DOHH2 (cell line): ENCODE results near the gene ITGA11.
A peak's percentile ranks its signal among the peaks of the same experiment; 100 is the strongest.

ENCODE experiments used
- H3F3A ChIP-seq: fragments of 200-600 bp; sonication (generic), shearing (Covaris generic); 2 replicates; pipeline ENCODE4 v1.6.0; 2016; ENCODE audit warnings: antibody characterized with exemption, mild to moderate bottlenecking; ENCODE audit not compliant: control insufficient read depth, insufficient read depth
- H3K27ac ChIP-seq: fragments of 200-600 bp; sonication (generic); 2 replicates; pipeline ENCODE4 v1.5.1; 2014; ENCODE audit warnings: low read depth, mild to moderate bottlenecking, low read length, moderate library complexity
- H3K27me3 ChIP-seq: fragments of 200-600 bp; sonication (generic); 2 replicates; pipeline ENCODE4 v1.6.1; 2014; ENCODE audit warnings: mild to moderate bottlenecking, low read length, mixed read lengths; ENCODE audit not compliant: control insufficient read depth
- H3K36me3 ChIP-seq: fragments of 200-600 bp; sonication (generic); 2 replicates; pipeline ENCODE4 v1.6.1; 2014; ENCODE audit warnings: mild to moderate bottlenecking, low read length, moderate library complexity, mixed read lengths; ENCODE audit not compliant: control insufficient read depth
- H3K4me1 ChIP-seq: fragments of 200-600 bp; sonication (generic); 2 replicates; pipeline ENCODE4 v1.6.1; 2014; ENCODE audit warnings: mild to moderate bottlenecking, low read length, mixed read lengths; ENCODE audit not compliant: control insufficient read depth
- H3K4me2 ChIP-seq: fragments of 200-600 bp; sonication (generic); 2 replicates; pipeline ENCODE4 v1.6.0; 2014; ENCODE audit warnings: mild to moderate bottlenecking, low read length, moderate library complexity
- H3K4me3 ChIP-seq: fragments of 200-600 bp; sonication (generic); 2 replicates; pipeline ENCODE4 v1.5.1; 2014; ENCODE audit warnings: mild to moderate bottlenecking, low read length, mixed read lengths
- H3K79me2 ChIP-seq: fragments of 200-600 bp; sonication (generic); 2 replicates; pipeline ENCODE4 v1.6.1; 2014; ENCODE audit warnings: mild to moderate bottlenecking, low read length, mixed read lengths; ENCODE audit not compliant: control insufficient read depth
- H3K9me2 ChIP-seq: fragments of 200-600 bp; sonication (generic); replicated peaks from 2 replicates; pipeline ENCODE4 v1.6.1; 2014; ENCODE audit warnings: mild to moderate bottlenecking, low read length, mixed read lengths; ENCODE audit not compliant: control insufficient read depth
- H3K9me3 ChIP-seq: fragments of 200-600 bp; sonication (generic); 2 replicates; pipeline ENCODE4 v1.6.1; 2014; ENCODE audit warnings: antibody characterized with exemption, low read length, mixed read lengths; ENCODE audit not compliant: control insufficient read depth, insufficient read depth
- H4K20me1 ChIP-seq: fragments of 200-600 bp; sonication (generic); 2 replicates; pipeline ENCODE4 v1.6.0; 2014; ENCODE audit warnings: low read depth, mild to moderate bottlenecking, antibody characterized with exemption, low read length, moderate library complexity; ENCODE audit not compliant: control insufficient read depth, insufficient read depth
- CTCF ChIP-seq: fragments of 200-600 bp; sonication (generic); IDR thresholded peaks from one replicate; pipeline ENCODE4 v1.5.1; 2014; ENCODE audit warnings: antibody characterized with exemption, mild to moderate bottlenecking, low read depth, low read length; ENCODE audit not compliant: poor library complexity, severe bottlenecking
- EZH2phosphoT487 ChIP-seq: fragments of 200-600 bp; sonication (generic); IDR thresholded peaks from 2 replicates; pipeline ENCODE4 v1.6.1; 2017; ENCODE audit warnings: borderline replicate concordance, mild to moderate bottlenecking, antibody characterized with exemption, low read length, moderate library complexity, mixed read lengths

Gene ITGA11

GRCh38 chr15:68367226-68367625 lies 64.7 kb downstream of the ITGA11 start:
- no peaks in the 10 kb centered on the region for H3K9me2 ChIP-seq
- H3K4me1 ChIP-seq, result peaks cover 22% of the 10 kb centered on the region
- no peaks in the 10 kb centered on the region for H3K79me2 ChIP-seq
- no peak overlapping the region for H3K4me3 ChIP-seq
- H3K27ac ChIP-seq, result no peak overlapping the region
- H3K27me3 ChIP-seq, result peaks cover 15% of the 10 kb centered on the region; the same call in 1 of the 2 replicates
- no peak overlapping the region for H3K4me2 ChIP-seq
- H3K36me3 ChIP-seq, result no peaks in the 10 kb centered on the region
- H3K9me3 ChIP-seq, result no peaks in the 10 kb centered on the region
- no peaks in the 10 kb centered on the region for H3F3A ChIP-seq
- TF ChIP-seq EZH2phosphoT487 (no peak), CTCF (no peak)
- no peaks in the 10 kb centered on the region for H4K20me1 ChIP-seq

- Histone ChIP-seq H3K27me3 (peaks cover 15% of the 10 kb centered on the region; the same call in 1 of the 2 replicates), H4K20me1 (no peaks in the 10 kb centered on the region), H3K4me1 (peaks cover 22% of the 10 kb centered on the region), H3K36me3 (no peaks in the 10 kb centered on the region), H3K27ac (no peak overlapping the region), H3K9me3 (no peaks in the 10 kb centered on the region), H3K4me3 (no peak overlapping the region), H3K9me2 (no peaks in the 10 kb centered on the region), H3K4me2 (peak overlapping the region; percentile 29), H3F3A (no peaks in the 10 kb centered on the region), H3K79me2 (no peaks in the 10 kb centered on the region)
- no peak for TF ChIP-seq EZH2phosphoT487
- no peak for TF ChIP-seq CTCF
Measured at GRCh38 chr15:68366314-68366713, 65.6 kb downstream of the ITGA11 start.

GRCh38 chr15:68365770-68366169 lies 66.2 kb downstream of the ITGA11 start:
- Histone ChIP-seq H3K4me3 (no peak overlapping the region), H3K9me2 (no peaks in the 10 kb centered on the region), H3K36me3 (no peaks in the 10 kb centered on the region), H3K4me2 (peak overlapping the region; percentile 29), H3K27ac (no peak overlapping the region), H3K79me2 (no peaks in the 10 kb centered on the region), H3K27me3 (peaks cover 18% of the 10 kb centered on the region; the same call in 1 of the 2 replicates), H3F3A (no peaks in the 10 kb centered on the region), H3K9me3 (no peaks in the 10 kb centered on the region), H4K20me1 (no peaks in the 10 kb centered on the region), H3K4me1 (peaks cover 22% of the 10 kb centered on the region)
- no peak for TF ChIP-seq EZH2phosphoT487
- no peak for TF ChIP-seq CTCF
